HCT116 (cell line): ENCODE measurements around the gene MOV10L1.

Experiments
- CEBPB ChIP-seq: IDR thresholded peaks from 2 replicates; pipeline ENCODE4 v1.6.1; 2012; ENCODE audit warnings: low read depth
- EGR1 ChIP-seq: IDR thresholded peaks from 2 replicates; pipeline ENCODE4 v1.6.1; 2012; ENCODE audit warnings: low read depth
- MAX ChIP-seq: IDR thresholded peaks from 2 replicates; pipeline ENCODE4 v1.6.1; 2012
- POLR2A ChIP-seq: IDR thresholded peaks from 2 replicates; pipeline ENCODE4 v1.7.0; 2011; ENCODE audit warnings: borderline replicate concordance; ENCODE audit not compliant: insufficient read depth, insufficient read length; ENCODE audit errors: extremely low read depth
- POLR2AphosphoS5 ChIP-seq: IDR thresholded peaks from 2 replicates; pipeline ENCODE4 v1.6.1; 2011; ENCODE audit warnings: mild to moderate bottlenecking, low read depth, low read length, moderate library complexity
- REST ChIP-seq: IDR thresholded peaks from 2 replicates; pipeline ENCODE4 v1.6.1; 2012; ENCODE audit warnings: low read depth
- TCF7L2 ChIP-seq: IDR thresholded peaks from 2 replicates; pipeline ENCODE4 v1.7.0; 2011; ENCODE audit warnings: borderline replicate concordance, inconsistent platforms; ENCODE audit not compliant: insufficient read depth, insufficient read length; ENCODE audit errors: extremely low read depth
- YY1 ChIP-seq: IDR thresholded peaks from 2 replicates; pipeline ENCODE4 v1.6.1; 2011; ENCODE audit warnings: low read length, low read depth, moderate library complexity, mild to moderate bottlenecking; ENCODE audit not compliant: insufficient replicate concordance; ENCODE audit errors: extremely low read depth
- ZNF274 ChIP-seq: fragments of 200-500 bp; sonication (Bioruptor generic); IDR thresholded peaks from 2 replicates; pipeline ENCODE4 v1.6.1; 2014; ENCODE audit warnings: mild to moderate bottlenecking, low read depth, low read length, inconsistent platforms
- TF ChIP-seq, protein P1 (sequence below), 3 experiments: fragments of 200-600 bp in 1 of 3; sonication (generic) in 1 of 3; IDR thresholded peaks in 2 of 3; conservative IDR thresholded peaks in 1 of 3; 2 replicates each; pipeline ENCODE4 v1.5.1; 2012 to 2017; ENCODE audit warnings: low read depth in 2 of 3, low read length in 2 of 3, antibody characterized with exemption in 1 of 3, borderline replicate concordance in 1 of 3, control low read depth in 1 of 3, mild to moderate bottlenecking in 1 of 3, mixed read lengths in 1 of 3, mixed run types in 1 of 3, moderate library complexity in 1 of 3; ENCODE audit not compliant: insufficient read depth in 1 of 3
- TF ChIP-seq, protein P2 (sequence below): IDR thresholded peaks from 2 replicates; pipeline ENCODE4 v1.6.1; 2011; ENCODE audit warnings: mild to moderate bottlenecking, low read length, moderate library complexity; ENCODE audit not compliant: insufficient replicate concordance; ENCODE audit errors: extremely low read depth

DNA sequence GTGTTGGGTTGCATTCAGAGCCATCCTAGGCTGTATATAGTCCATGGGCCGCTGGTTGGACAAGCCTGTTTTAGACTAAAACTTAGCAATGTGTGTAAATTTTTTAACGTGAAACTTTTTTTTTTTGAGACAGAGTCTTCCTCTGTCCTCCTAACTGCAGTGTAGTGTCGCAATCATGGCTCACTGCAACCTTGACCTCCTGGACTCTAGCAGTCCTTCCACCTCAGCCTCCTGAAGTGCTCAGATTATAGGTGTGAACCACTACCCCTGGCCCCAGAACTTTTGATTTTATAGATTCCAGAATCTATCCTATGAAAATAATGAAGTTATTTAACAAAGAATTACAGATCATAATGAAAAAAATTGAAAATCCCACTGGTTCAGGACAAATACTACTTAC, 50.8 kb downstream of the MOV10L1 start:
- no peak for TF ChIP-seq MAX
- TF ChIP-seq TCF7L2: no peak
- TF ChIP-seq, protein P1, sequence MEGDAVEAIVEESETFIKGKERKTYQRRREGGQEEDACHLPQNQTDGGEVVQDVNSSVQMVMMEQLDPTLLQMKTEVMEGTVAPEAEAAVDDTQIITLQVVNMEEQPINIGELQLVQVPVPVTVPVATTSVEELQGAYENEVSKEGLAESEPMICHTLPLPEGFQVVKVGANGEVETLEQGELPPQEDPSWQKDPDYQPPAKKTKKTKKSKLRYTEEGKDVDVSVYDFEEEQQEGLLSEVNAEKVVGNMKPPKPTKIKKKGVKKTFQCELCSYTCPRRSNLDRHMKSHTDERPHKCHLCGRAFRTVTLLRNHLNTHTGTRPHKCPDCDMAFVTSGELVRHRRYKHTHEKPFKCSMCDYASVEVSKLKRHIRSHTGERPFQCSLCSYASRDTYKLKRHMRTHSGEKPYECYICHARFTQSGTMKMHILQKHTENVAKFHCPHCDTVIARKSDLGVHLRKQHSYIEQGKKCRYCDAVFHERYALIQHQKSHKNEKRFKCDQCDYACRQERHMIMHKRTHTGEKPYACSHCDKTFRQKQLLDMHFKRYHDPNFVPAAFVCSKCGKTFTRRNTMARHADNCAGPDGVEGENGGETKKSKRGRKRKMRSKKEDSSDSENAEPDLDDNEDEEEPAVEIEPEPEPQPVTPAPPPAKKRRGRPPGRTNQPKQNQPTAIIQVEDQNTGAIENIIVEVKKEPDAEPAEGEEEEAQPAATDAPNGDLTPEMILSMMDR (IDR thresholded peaks at IDR 0.05 in 2 of 3, conservative IDR thresholded peaks at IDR 0.05 in 1 of 3; ENCODE audit: borderline replicate concordance in 1 of 3, insufficient read depth in 1 of 3, low read depth in 2 of 3, low read length in 2 of 3): no peak
- no peak for TF ChIP-seq REST
- TF ChIP-seq CEBPB: no peak
- no peak for TF ChIP-seq EGR1
- TF ChIP-seq, protein P2, sequence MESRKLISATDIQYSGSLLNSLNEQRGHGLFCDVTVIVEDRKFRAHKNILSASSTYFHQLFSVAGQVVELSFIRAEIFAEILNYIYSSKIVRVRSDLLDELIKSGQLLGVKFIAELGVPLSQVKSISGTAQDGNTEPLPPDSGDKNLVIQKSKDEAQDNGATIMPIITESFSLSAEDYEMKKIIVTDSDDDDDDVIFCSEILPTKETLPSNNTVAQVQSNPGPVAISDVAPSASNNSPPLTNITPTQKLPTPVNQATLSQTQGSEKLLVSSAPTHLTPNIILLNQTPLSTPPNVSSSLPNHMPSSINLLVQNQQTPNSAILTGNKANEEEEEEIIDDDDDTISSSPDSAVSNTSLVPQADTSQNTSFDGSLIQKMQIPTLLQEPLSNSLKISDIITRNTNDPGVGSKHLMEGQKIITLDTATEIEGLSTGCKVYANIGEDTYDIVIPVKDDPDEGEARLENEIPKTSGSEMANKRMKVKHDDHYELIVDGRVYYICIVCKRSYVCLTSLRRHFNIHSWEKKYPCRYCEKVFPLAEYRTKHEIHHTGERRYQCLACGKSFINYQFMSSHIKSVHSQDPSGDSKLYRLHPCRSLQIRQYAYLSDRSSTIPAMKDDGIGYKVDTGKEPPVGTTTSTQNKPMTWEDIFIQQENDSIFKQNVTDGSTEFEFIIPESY: no peak
- no peak for TF ChIP-seq ZNF274
- no peak for TF ChIP-seq POLR2AphosphoS5
- no peak for TF ChIP-seq POLR2A
- TF ChIP-seq YY1: no peak
